Lower leg skin (tissue), 4 donors: ENCODE measurements around the gene UST. TPM values are rescaled to one million over a fixed set of nuclear protein-coding genes. Genes with fewer than 3 reads are reported as not detected.

Experiments used
- DNase-seq, 2 donors: peaks; one replicate each; pipeline ENCODE4 v3.0.0-alpha.2; 2019; ENCODE audit warnings: low spot score in 2 of 2
- H3K4me3 ChIP-seq: fragments of 200-600 bp; sonication (generic); 2 replicates; pipeline ENCODE4 v1.5.1; 2017; ENCODE audit warnings: mild to moderate bottlenecking, low read depth; ENCODE audit not compliant: poor library complexity, severe bottlenecking
- CTCF ChIP-seq, 3 donors: fragments of 450-650 bp; IDR thresholded peaks; one replicate each; pipeline ENCODE4 v1.5.1; 2016; ENCODE audit warnings: antibody characterized with exemption in 3 of 3, mild to moderate bottlenecking in 3 of 3, moderate library complexity in 2 of 3
- POLR2A ChIP-seq, 2 donors: fragments of 450-650 bp; IDR thresholded peaks; one replicate each; pipeline ENCODE4 v1.6.1; 2016 to 2017; ENCODE audit warnings: antibody characterized with exemption in 2 of 2, mild to moderate bottlenecking in 1 of 2, moderate library complexity in 1 of 2
- WGBS, 2 donors: methylation state at CpG; one replicate each; pipeline ENCODE4 v1.1.5; 2018; 5-methylcytosine and 5-hydroxymethylcytosine counted together
- intact Hi-C: fragments of 100-400 bp; cut with DNase I; formaldehyde crosslinking; loops from one replicate; pipeline ENCODE4 v1.15.0; 2023; ENCODE audit warnings: low total_unique reads
- total RNA-seq, 4 donors: library from RNA; depleted of rRNA; stranded (reverse); fragments of >200 nt; gene quantifications; one replicate each; pipeline ENCODE4 v1.1.0, GENCODE V29; 2016

Gene UST
- total RNA-seq, 4 donors from 2014 or later, result 12.2 to 21.7 (median 17.7) TPM

- no peak overlapping the region for H3K4me3 ChIP-seq
- no peak for DNase-seq
- WGBS, 2 donors, result 45 to 47% methylated on average over 5 of the region's 5 CpGs
- intact Hi-C loops, result no loop called here
- TF ChIP-seq CTCF (IDR thresholded peaks at IDR 0.05), result no peak
These were observed 121.5 kb downstream of the UST start for GRCh38 chr6:148868314-148868713.

GRCh38 chr6:148868901-148869300, 122.1 kb downstream of the UST start:
- 55 to 68% methylated on average over 2 of the region's 2 CpGs for WGBS, 2 donors
- no peak for TF ChIP-seq POLR2A (IDR thresholded peaks at IDR 0.05)
- no peak for TF ChIP-seq CTCF (IDR thresholded peaks at IDR 0.05)
- H3K4me3 ChIP-seq, result no peak overlapping the region
- DNase-seq, result no peak
- intact Hi-C loops, result no loop called here

GRCh38 chr6:148869585-148869984, 122.8 kb downstream of the UST start:
- TF ChIP-seq CTCF (IDR thresholded peaks at IDR 0.05), result no peak
- no peak for TF ChIP-seq POLR2A (IDR thresholded peaks at IDR 0.05)
- intact Hi-C loops, result no loop called here
- no peak overlapping the region for H3K4me3 ChIP-seq
- no peak for DNase-seq
- 47 to 57% methylated on average over 7 of the region's 7 CpGs for WGBS, 2 donors

- WGBS, 2 donors, result 94 to 97% methylated on average over 4 of the region's 4 CpGs
- TF ChIP-seq CTCF (IDR thresholded peaks at IDR 0.05) (no peak), POLR2A (IDR thresholded peaks at IDR 0.05) (no peak)
- DNase-seq, result no peak
- intact Hi-C loops, result no loop called here
- no peak overlapping the region for H3K4me3 ChIP-seq
These were observed 126.3 kb downstream of the UST start for GRCh38 chr6:148873154-148873553.

GRCh38 chr6:148873868-148874267, 127.0 kb downstream of the UST start:
- H3K4me3 ChIP-seq, result no peak overlapping the region
- DNase-seq, result no peak
- intact Hi-C loops, result no loop called here
- WGBS, 2 donors, result 62 to 76% methylated on average over 5 of the region's 5 CpGs
- no peak for TF ChIP-seq POLR2A (IDR thresholded peaks at IDR 0.05)
- no peak for TF ChIP-seq CTCF (IDR thresholded peaks at IDR 0.05)

GRCh38 chr6:148874698-148875293, 128.0 kb downstream of the UST start:
- 28 to 38% methylated on average over 9 of the region's 9 CpGs for WGBS, 2 donors
- no peak overlapping the region for H3K4me3 ChIP-seq
- no peak for DNase-seq
- TF ChIP-seq CTCF (IDR thresholded peaks at IDR 0.05) (no peak), POLR2A (IDR thresholded peaks at IDR 0.05) (no peak)
- intact Hi-C loops, result no loop called here
